Sciatic nerve (tissue), 2 donors: ENCODE data around the gene C10orf90. TPM values are rescaled to one million over a fixed set of nuclear protein-coding genes. Genes with fewer than 3 reads are reported as not detected.

ENCODE experiments used
- ATAC-seq: fragments of 200-7000 bp; cut with Tn5 transposase; one replicate; pipeline ENCODE4 v1.9.1; 2020; ENCODE audit warnings: mild to moderate bottlenecking, moderate library complexity
- DNase-seq: peaks from one replicate; pipeline ENCODE4 v3.0.0-alpha.2; 2020; ENCODE audit warnings: low spot score
- intact Hi-C: fragments of 100-400 bp; cut with DNase I; formaldehyde crosslinking; loops from one replicate; pipeline ENCODE4 v1.14.2; 2022
- total RNA-seq: library from RNA; stranded (reverse); fragmentation: NEBNext Ultra II Directional; extraction: Animal tissue kit (Norgen Biotek cat#: 25700); gene quantifications from one replicate; pipeline ENCODE4 v1.2.1, GENCODE V29; 2021
- donor health status: DM: no; HTN: no; CAD: no.
- donor health status: DM: no; HTN: no; CAD: no.

C10orf90 gene
- total RNA-seq, 1 donor from 2014 or later = not detected

DNA sequence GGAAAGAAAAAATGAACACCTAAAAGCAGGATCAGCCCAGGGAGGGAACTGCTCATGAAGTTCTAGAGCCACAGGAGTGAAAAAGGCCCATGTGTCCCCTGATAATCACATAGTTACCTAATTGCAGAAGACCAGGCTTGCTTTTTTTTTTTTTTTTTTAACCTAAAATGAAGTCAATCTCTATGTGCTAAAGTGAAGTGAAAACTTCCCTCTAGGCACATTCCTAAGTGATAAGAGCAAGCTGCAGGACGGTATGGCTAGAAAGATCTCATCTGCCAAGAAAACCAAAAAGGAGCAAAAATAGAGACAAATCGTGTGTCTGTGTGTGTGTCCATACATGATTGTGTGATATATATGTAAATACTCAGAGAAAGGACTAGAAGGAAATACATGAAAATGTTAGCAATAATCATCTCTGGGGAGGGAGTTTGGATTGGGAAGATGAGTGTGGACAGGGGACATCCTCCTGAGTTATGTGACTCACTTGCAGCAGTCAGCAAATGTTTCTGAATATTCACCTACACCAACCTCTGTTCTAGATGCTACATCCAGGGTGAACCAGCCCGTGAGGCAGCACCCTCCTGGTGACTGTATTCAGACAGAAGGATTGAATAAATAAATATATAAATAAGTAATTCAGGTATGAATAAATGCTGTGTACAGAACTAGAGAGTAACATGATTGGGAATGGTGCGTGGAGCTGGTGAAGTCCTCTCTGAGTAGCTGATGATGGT is 76.4 kb downstream of the C10orf90 start:
- DNase-seq = no peak
- no peak for ATAC-seq
- intact Hi-C loops = no loop called here

GRCh38 chr10:126592901-126593300 is 77.6 kb downstream of the C10orf90 start:
- DNase-seq = no peak
- ATAC-seq = no peak
- intact Hi-C loops = no loop called here

DNA sequence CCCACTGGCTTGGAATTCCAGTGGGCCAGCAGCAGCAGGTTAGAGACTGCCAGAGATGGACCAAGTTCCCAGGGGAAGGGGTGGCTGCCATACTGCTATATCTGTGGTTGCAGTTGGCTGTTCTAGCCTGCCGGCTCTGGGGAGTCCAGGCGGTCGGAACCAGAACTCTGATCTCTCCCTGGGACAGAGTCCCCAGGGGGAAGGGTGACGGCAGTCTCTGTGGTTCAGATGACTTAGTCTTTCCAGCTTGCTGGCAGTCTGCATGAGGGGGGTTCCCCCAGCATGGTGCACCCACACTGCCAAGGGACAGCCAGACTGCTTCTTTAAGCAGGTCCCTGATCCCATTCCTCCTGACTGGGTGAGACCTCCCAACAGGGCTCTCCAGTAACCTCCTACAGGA is 82.5 kb downstream of the C10orf90 start:
- intact Hi-C loops = no loop called here
- no peak for DNase-seq
- ATAC-seq = no peak

DNA sequence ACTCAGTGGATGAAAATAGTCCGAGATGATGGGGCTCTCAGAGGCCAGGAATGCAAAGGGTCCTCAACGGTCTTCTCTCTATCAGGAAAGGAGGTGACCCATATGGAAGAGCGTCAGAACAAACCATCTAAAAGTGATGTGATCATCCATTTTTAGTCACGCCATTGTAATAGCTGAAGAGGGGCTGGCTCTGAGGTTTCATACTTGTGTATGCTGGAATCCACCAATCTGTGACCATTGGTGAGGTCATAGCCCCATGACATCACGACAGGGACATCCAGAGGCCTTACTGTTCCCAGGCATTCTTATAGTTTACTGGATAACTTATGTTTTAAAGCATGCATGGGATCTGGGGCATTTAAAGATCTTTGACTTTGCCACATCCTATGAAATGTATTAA is 83.6 kb downstream of the C10orf90 start:
- ATAC-seq = no peak
- DNase-seq = no peak
- intact Hi-C loops = no loop called here

- intact Hi-C loops = no loop called here
- DNase-seq (no peak), ATAC-seq (no peak)
These were observed 84.4 kb downstream of the C10orf90 start for GRCh38 chr10:126586128-126586527.

DNA sequence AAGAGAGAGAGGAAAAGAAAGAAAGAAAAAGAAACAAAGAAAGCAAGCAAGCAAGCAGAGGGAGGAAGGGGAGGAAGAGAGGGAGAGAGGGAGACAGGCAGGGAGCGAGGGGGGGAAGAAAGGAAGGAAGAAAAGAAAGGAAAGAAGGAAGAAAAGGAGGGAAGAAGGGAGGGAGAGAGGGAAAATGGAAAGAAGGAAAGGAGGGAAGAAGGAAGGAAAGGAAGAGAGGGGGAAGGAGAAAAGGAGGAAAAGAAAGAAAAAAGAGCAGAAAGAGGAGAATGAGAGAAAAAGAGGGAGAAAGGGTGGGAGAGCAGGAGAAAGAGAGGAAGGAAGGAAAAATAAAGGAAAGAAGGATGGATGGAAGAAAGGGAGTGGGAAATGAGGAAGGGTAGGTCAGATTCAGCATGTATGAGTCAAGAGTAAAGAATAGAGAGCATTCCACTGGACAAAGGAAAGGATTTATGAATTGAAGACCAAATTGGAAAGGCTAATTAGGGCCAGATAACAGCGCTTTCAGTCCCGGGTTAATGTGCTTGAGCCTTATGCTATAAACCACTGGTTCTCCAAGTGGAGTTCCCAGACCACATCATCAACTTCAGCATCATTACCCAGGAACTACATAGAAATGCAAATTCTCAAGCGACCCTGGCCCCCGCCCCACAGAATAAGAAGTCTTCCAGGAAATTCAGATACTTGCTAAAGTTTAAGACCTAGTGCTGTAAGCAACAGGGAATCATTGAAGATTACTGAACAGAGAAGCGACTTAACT is 85.1 kb downstream of the C10orf90 start:
- DNase-seq (no peak), ATAC-seq (no peak)
- intact Hi-C loops = no loop called here

DNA sequence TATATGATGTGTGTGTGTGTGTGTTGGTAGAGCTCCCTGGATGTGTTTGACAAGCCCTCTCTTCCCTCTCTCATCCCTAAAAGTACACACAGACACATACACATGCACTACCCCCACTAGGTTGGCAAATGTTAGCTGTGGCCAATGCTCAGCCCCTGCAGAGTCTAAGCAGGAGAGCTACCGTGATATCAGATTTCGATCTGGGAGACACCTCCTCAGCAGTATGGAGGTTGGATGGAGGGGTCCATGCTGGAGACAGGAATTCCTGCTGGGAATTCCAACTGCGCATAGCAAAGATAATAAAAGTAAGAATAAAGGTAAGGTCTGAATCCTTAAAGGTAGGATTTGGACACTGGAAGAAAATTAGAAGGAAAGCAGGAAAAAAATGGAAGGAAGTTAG is 85.7 kb downstream of the C10orf90 start:
- intact Hi-C loops = no loop called here
- DNase-seq = no peak
- no peak for ATAC-seq

DNA sequence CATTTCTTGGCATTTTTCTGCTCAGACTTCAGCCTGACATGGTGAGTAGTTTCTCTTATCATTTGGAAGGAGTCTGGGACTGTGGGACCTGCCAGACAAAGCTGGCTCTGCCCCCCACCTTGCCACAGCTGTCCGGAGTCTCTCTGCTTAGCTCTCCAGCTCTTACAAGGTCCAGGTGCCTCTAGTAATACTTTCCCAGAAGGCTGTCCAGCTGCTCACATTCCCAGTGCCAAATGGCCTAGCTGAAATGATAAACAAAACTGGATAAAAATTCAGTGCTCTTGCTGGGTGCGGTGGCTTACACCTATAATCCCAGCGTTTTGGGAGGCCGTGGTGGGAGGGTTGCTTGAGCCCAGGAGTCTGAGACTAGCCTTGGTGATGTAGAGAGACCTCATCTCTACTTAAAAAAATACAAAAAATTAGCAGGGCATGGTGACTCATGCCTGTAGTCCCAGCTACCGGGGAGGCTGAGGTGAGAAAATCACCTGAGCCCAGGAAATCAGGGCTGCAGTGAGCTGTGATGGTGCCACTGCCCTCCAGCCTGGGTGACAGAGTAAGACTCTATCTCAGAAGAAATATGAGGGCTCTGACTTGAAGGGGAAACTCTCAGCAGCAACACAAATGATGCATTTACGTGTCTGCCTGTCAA is 86.8 kb downstream of the C10orf90 start:
- DNase-seq = no peak
- no peak for ATAC-seq

DNA sequence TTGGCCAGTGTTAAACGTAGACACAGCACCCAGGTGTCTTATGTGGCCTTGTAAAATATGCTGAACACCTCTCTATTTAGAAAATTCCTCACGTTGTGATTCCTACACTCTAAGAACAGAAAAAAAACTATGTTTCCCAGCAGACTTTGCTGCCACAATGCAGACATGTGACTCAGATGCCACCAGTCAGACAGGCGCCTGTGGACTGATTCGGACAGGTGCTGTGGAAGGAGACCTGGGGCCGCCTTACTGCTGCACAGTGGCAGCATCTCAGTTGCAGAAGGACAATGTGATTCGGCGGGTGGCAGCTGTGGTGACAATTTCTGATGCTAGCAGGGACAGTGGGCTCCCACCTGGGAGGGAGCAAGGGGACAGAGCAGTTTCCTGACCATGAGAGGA is 88.8 kb downstream of the C10orf90 start:
- ATAC-seq (no peak), DNase-seq (no peak)
- intact Hi-C loops = no loop called here

More for the DNA sequence above, 86.8 kb downstream of the C10orf90 start:
- intact Hi-C loops = no loop called here

GRCh38 chr10:126580873-126581647 is 89.4 kb downstream of the C10orf90 start:
- no peak for ATAC-seq
- DNase-seq = no peak
- intact Hi-C loops = no loop called here

- intact Hi-C loops = no loop called here
- DNase-seq (no peak), ATAC-seq (no peak)
These were observed 94.2 kb downstream of the C10orf90 start for GRCh38 chr10:126576336-126576735.

- no peak for DNase-seq
- intact Hi-C loops = no loop called here
- ATAC-seq = no peak
These were observed 99.6 kb downstream of the C10orf90 start for GRCh38 chr10:126570621-126571602.

DNA sequence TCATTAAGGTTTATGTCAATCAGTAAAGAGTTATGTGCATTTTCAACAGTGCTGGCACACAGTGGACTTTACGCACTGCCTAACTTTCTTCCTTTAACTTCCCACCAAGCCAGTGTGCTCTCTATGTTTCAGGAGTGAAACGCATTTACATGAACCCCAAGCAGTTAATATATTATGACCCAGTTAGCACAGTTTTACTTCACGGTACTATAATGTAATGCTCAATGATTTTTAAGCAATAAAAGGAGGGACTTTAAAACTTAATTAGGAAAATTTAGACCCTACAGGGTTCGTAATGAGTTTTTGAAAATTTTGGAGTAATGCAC is 100.3 kb downstream of the C10orf90 start:
- intact Hi-C loops = no loop called here
- ATAC-seq (no peak), DNase-seq (no peak)

DNA sequence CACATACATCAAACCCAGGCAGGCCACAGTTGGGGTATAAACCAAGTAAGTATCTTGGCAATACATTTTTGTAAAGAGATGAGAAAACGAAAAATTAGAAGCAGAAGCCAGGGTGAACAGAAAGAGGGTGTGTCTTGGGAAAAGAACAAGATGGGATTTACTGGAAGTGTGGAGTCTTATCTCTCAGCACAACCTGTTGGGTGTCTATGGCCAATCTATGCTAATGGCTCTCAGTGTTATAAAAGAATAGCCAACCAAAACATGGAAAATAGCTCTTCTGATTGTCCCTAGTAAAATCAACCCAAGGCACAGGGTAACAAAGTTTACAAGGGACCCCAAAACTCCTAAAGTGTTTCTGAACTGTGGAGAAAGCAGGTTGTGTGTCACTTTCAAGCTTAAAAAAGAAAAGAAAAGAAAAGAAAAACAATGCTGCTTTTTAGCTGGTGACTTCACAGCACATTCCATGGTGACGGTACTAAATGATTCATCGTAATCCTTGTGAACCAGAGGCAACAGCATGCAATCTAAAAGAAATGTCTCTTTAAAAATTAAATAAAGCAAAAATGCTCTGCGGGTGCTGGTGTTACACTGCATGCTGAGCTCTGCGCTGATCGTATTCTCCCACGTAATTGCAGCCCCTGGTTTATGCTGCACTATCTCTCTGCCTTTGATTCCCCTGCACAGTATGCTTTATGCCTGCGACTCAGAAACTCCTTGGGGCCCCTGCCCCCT is 100.8 kb downstream of the C10orf90 start:
- intact Hi-C loops = no loop called here
- DNase-seq = no peak
- ATAC-seq = no peak

GRCh38 chr10:126568809-126569385 is 101.6 kb downstream of the C10orf90 start:
- no peak for DNase-seq
- intact Hi-C loops = no loop called here
- no peak for ATAC-seq

GRCh38 chr10:126565871-126566270 is 104.6 kb downstream of the C10orf90 start:
- ATAC-seq (no peak), DNase-seq (no peak)
- intact Hi-C loops = no loop called here

DNA sequence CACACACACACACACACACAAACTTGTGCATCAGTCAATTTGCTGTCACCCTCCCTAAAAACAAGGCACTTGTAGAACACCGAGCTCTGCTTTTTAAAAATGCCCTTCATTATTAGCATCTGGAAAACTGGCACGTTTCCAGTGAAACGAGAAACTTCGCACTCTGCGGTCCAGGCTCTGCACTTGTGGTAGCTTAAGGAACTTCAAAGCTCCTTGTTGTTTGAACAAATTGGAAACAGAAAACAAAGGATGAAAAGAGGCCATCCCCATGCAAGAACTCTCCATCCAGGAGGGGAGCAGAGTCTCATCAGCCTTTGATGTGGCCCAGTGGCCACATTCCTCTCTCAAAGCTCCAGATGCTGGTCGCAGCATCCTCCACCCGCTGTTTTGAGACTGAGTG is 105.1 kb downstream of the C10orf90 start:
- intact Hi-C loops = no loop called here
- ATAC-seq = no peak
- no peak for DNase-seq
